SK-N-SH (cell line): ENCODE measurements around the gene MRPL1.

Experiments used
- TF ChIP-seq, protein P1 (sequence below): IDR thresholded peaks from 2 replicates; pipeline ENCODE4 v1.6.1; 2012; ENCODE audit warnings: mild to moderate bottlenecking, low read depth, low read length, moderate library complexity
- TF ChIP-seq, protein P2 (sequence below): IDR thresholded peaks from 2 replicates; pipeline ENCODE4 v1.4.0; 2012; ENCODE audit warnings: low read depth

DNA sequence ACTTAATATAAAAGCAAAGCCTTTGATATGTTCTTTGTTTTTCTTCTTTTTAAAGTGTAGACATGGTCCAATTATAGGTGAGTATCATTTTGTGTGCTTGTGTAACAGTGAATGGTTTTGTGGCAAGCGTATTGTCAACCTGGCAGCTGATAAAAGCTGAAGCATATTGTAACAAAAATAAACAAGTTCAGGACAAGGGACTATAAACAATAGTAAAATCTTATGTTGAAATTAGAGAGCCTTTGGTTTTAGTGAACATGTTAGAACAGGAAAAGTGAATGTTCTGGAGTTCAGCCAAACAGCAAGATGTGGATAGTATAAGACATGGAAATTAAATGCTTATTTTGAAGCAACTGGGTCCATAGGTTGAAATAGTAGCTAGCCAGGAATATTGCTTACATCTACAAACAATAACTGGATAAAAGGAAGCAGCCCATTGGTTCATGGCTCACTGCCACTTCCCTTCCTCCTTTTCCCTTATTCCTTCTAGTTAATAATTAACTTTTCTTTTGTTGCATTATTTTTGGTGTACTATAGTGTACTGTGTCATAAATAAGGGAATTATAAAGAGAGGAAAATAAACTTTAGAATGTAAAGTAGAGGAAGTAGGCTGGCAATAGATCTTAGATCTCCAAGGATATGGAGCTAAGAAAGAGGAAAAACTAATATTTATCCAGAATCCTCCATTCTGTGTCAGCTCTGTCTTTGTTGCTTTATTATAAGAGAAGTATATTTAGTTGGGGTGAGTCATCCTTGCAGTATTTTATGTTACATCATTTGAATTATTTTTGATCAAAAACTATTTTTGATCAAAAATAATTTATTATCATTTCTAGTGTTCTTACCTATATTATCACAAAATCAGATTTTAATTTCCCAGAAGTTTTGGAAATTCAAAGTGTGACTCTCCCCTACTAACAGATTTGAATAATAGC, 65.6 kb downstream of the MRPL1 start:
- TF ChIP-seq, protein P1, sequence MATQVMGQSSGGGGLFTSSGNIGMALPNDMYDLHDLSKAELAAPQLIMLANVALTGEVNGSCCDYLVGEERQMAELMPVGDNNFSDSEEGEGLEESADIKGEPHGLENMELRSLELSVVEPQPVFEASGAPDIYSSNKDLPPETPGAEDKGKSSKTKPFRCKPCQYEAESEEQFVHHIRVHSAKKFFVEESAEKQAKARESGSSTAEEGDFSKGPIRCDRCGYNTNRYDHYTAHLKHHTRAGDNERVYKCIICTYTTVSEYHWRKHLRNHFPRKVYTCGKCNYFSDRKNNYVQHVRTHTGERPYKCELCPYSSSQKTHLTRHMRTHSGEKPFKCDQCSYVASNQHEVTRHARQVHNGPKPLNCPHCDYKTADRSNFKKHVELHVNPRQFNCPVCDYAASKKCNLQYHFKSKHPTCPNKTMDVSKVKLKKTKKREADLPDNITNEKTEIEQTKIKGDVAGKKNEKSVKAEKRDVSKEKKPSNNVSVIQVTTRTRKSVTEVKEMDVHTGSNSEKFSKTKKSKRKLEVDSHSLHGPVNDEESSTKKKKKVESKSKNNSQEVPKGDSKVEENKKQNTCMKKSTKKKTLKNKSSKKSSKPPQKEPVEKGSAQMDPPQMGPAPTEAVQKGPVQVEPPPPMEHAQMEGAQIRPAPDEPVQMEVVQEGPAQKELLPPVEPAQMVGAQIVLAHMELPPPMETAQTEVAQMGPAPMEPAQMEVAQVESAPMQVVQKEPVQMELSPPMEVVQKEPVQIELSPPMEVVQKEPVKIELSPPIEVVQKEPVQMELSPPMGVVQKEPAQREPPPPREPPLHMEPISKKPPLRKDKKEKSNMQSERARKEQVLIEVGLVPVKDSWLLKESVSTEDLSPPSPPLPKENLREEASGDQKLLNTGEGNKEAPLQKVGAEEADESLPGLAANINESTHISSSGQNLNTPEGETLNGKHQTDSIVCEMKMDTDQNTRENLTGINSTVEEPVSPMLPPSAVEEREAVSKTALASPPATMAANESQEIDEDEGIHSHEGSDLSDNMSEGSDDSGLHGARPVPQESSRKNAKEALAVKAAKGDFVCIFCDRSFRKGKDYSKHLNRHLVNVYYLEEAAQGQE: no peak
- TF ChIP-seq, protein P2, sequence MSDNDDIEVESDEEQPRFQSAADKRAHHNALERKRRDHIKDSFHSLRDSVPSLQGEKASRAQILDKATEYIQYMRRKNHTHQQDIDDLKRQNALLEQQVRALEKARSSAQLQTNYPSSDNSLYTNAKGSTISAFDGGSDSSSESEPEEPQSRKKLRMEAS: no peak
